Astrocyte of the cerebellum (primary cell): Measurements from ENCODE around the gene ATP9A.

Experiments
- DNase-seq: peaks from one replicate; pipeline ENCODE4 v3.0.0-alpha.2; 2011; ENCODE audit warnings: low read depth
- H3K4me3 ChIP-seq: 2 replicates; pipeline ENCODE4 v1.5.1; 2011; ENCODE audit warnings: mild to moderate bottlenecking, low read depth, low read length, moderate library complexity
- in situ Hi-C: cut with HindIII; loops from 2 replicates; pipeline ENCODE4 v1.10.0; 2017; ENCODE audit warnings: low sequenced_read_pairs
- TF ChIP-seq, protein P1 (sequence below): IDR thresholded peaks from 2 replicates; pipeline ENCODE4 v1.5.1; 2012; ENCODE audit warnings: low read length, low read depth, moderate library complexity, mild to moderate bottlenecking; ENCODE audit errors: missing control alignments

The ATP9A gene

DNA sequence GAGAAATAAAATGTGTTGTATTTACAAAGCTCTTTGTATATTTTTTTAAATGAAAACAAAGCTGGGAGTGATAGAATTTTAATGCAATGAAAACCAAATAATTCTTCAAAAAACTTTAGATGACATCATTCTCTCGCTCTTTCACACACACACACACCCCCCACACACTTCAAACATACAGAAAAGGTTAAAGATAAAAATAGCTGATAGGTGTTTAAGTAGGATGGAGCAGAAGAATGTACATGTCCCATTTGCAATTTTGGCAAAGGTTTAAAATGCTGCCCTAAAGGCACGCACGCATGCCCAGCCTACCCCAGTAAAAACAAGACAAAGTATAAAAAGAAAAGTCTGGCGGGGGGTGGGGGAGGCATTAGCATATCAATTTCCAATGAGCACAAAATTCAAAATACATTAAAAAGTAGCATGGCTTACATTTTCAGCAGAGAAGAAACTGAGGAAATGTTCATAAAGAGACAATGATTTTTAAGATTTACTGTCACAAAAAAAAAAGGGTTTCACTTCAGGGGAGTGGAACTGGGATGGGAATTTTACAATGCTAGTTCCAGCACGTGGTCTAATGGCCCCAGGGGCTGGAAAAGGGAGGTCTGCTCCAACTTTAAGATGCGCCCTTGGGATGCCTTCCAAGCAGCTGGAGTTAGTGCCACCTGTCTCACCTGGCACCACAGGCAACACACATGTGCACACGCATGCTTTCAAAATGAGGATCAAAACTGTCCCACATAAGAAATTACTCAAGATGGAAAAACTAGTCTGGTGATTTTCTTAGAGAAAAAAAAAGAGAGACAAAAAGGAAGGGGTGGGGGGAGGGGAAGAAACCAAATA lies 170.6 kb downstream of the ATP9A start:
- in situ Hi-C loops, result loop anchor here (5.0 to 10.0 kb wide), 3 partner anchors 183 to 573 kb away; partner anchors contain the start of gene KCNG1
- TF ChIP-seq, protein P1, sequence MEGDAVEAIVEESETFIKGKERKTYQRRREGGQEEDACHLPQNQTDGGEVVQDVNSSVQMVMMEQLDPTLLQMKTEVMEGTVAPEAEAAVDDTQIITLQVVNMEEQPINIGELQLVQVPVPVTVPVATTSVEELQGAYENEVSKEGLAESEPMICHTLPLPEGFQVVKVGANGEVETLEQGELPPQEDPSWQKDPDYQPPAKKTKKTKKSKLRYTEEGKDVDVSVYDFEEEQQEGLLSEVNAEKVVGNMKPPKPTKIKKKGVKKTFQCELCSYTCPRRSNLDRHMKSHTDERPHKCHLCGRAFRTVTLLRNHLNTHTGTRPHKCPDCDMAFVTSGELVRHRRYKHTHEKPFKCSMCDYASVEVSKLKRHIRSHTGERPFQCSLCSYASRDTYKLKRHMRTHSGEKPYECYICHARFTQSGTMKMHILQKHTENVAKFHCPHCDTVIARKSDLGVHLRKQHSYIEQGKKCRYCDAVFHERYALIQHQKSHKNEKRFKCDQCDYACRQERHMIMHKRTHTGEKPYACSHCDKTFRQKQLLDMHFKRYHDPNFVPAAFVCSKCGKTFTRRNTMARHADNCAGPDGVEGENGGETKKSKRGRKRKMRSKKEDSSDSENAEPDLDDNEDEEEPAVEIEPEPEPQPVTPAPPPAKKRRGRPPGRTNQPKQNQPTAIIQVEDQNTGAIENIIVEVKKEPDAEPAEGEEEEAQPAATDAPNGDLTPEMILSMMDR, result no peak
- H3K4me3 ChIP-seq, result no peak overlapping the region
- no peak for DNase-seq

GRCh38 chr20:51596668-51597388 lies 171.4 kb downstream of the ATP9A start:
- no peak overlapping the region for H3K4me3 ChIP-seq
- no peak for DNase-seq
- in situ Hi-C loops, result loop anchor here (5.0 to 10.0 kb wide), 3 partner anchors 182 to 572 kb away; partner anchors contain the start of gene KCNG1
- TF ChIP-seq, protein P1, result no peak

GRCh38 chr20:51595744-51596143 lies 172.4 kb downstream of the ATP9A start:
- in situ Hi-C loops, result loop anchor here (5.0 to 10.0 kb wide), 3 partner anchors 181 to 571 kb away; partner anchors contain the start of gene KCNG1
- TF ChIP-seq, protein P1, result no peak
- no peak for DNase-seq
- H3K4me3 ChIP-seq, result no peak overlapping the region

- no peak overlapping the region for H3K4me3 ChIP-seq
- TF ChIP-seq, protein P1, result peak; percentile 88
- DNase-seq, result peak; percentile 80
- in situ Hi-C loops, result loop anchor here (5.0 to 10.0 kb wide), 3 partner anchors 180 to 570 kb away; partner anchors contain the start of gene KCNG1
These were observed 173.1 kb downstream of the ATP9A start for GRCh38 chr20:51595058-51595532.

GRCh38 chr20:51594236-51595057 lies 173.7 kb downstream of the ATP9A start:
- in situ Hi-C loops, result loop anchor here (5.0 to 10.0 kb wide), 3 partner anchors 180 to 570 kb away; partner anchors contain the start of gene KCNG1
- TF ChIP-seq, protein P1, result no peak
- H3K4me3 ChIP-seq, result no peak overlapping the region
- DNase-seq, result no peak
